B cell (primary cell): Measurements from ENCODE around the gene FUBP3. TPM values are rescaled to one million over a fixed set of nuclear protein-coding genes. Genes with fewer than 3 reads are reported as not detected.

Source experiments
- ATAC-seq: fragments of 200-7000 bp; cut with Tn5 transposase; one replicate; pipeline ENCODE4 v1.10.0; 2021; ENCODE audit warnings: low read depth, mild to moderate bottlenecking, moderate number of reproducible peaks, moderate library complexity
- CTCF ChIA-PET: fragments of 350-600 bp; sonication (Branson Sonifier 250); formaldehyde crosslinking; loops from one replicate; lab custom pipeline; 2021; ENCODE audit warnings: antibody characterized with exemption, inconsistent platforms; lab: Charles Lee
- POLR2A ChIA-PET: fragments of 350-600 bp; sonication (Branson Sonifier 250); formaldehyde crosslinking; loops from one replicate; lab custom pipeline; 2021; ENCODE audit warnings: antibody characterized with exemption; lab: Charles Lee
- DNase-seq: peaks from one replicate; pipeline ENCODE4 v3.0.0; 2013
- H2AFZ ChIP-seq: 2 replicates; pipeline ENCODE4 v1.6.1; 2012; ENCODE audit warnings: mild to moderate bottlenecking, low read depth, low read length; ENCODE audit not compliant: insufficient read depth, poor library complexity, severe bottlenecking
- H3K27ac ChIP-seq, 2 donors: 1 replicate in 1 of 2; 2 replicates in 1 of 2; pipeline ENCODE4 v1.5.1; 2012 to 2013; ENCODE audit warnings: low read length in 2 of 2, mild to moderate bottlenecking in 2 of 2, moderate library complexity in 1 of 2
- H3K27me3 ChIP-seq, 4 experiments: fragments of 200-600 bp in 1 of 4; sonication (generic) in 1 of 4; replicated peaks in 1 of 4; 1 replicate in 2 of 4; 2 replicates in 2 of 4; pipeline versions ENCODE4 v1.6.1 to v1.7.0; 2013 to 2016; ENCODE audit warnings: low read length in 3 of 4, mild to moderate bottlenecking in 2 of 4, mixed read lengths in 1 of 4, moderate library complexity in 1 of 4; ENCODE audit not compliant: insufficient read depth in 4 of 4, control insufficient read depth in 3 of 4; ENCODE audit errors: control extremely low read depth in 1 of 4
- H3K36me3 ChIP-seq, 2 experiments: replicated peaks in 1 of 2; 1 replicate in 1 of 2; 2 replicates in 1 of 2; pipeline versions ENCODE4 v1.6.1 to v1.7.1; 2013; ENCODE audit warnings: low read length in 1 of 2; ENCODE audit not compliant: insufficient read depth in 2 of 2, control insufficient read depth in 1 of 2; ENCODE audit errors: control extremely low read depth in 1 of 2, extremely low read depth in 1 of 2
- H3K4me1 ChIP-seq, 2 donors: fragments of 200-600 bp in 1 of 2; sonication (generic) in 1 of 2; 1 replicate in 1 of 2; 2 replicates in 1 of 2; pipeline versions ENCODE4 v1.5.1 to v1.6.1; 2013 to 2017; ENCODE audit warnings: low read length in 2 of 2; ENCODE audit not compliant: control insufficient read depth in 2 of 2, insufficient read depth in 2 of 2
- H3K4me2 ChIP-seq: replicated peaks from 2 replicates; pipeline ENCODE3; 2012; ENCODE audit warnings: mild to moderate bottlenecking, low read depth, low read length; ENCODE audit not compliant: poor library complexity, severe bottlenecking
- H3K4me3 ChIP-seq, 5 experiments: fragments of 200-600 bp in 1 of 5; sonication (generic) in 1 of 5; 1 replicate in 3 of 5; 2 replicates in 2 of 5; pipeline versions ENCODE4 v1.5.1 to v1.7.0; 2011 to 2016; ENCODE audit warnings: low read length in 4 of 5, mild to moderate bottlenecking in 4 of 5, low read depth in 2 of 5, control low read depth in 1 of 5, moderate library complexity in 1 of 5; ENCODE audit not compliant: insufficient read depth in 1 of 5; ENCODE audit errors: control extremely low read depth in 1 of 5, extremely low read depth in 1 of 5
- H3K79me2 ChIP-seq: fragments of 200-600 bp; sonication (generic); one replicate; pipeline ENCODE4 v1.6.0; 2016; ENCODE audit warnings: low read length; ENCODE audit not compliant: control insufficient read depth, insufficient read depth
- H3K9ac ChIP-seq: fragments of 200-600 bp; sonication (generic); 2 replicates; pipeline ENCODE4 v1.6.1; 2017; ENCODE audit warnings: mild to moderate bottlenecking, low read length, moderate library complexity
- H3K9me3 ChIP-seq, 3 donors: one replicate each; pipeline versions ENCODE4 v1.6.1 to v1.7.1; 2013; ENCODE audit warnings: low read length in 2 of 3; ENCODE audit not compliant: control insufficient read depth in 2 of 3, insufficient read depth in 1 of 3; ENCODE audit errors: control extremely low read depth in 1 of 3
- H4K20me1 ChIP-seq: 2 replicates; pipeline ENCODE4 v1.6.0; 2012; ENCODE audit warnings: mild to moderate bottlenecking, low read length; ENCODE audit not compliant: insufficient read depth, control insufficient read depth, poor library complexity, severe bottlenecking
- H3K27ac Mint-ChIP-seq: one replicate; pipeline ENCODE4 v1.8.0; 2021; ENCODE audit warnings: mixed read lengths
- H3K27me3 Mint-ChIP-seq: one replicate; pipeline ENCODE4 v1.8.0; 2021; ENCODE audit warnings: mixed read lengths
- H3K4me1 Mint-ChIP-seq: one replicate; pipeline ENCODE4 v1.8.0; 2021; ENCODE audit warnings: mixed read lengths
- H3K4me3 Mint-ChIP-seq: one replicate; pipeline ENCODE4 v1.8.0; 2021; ENCODE audit warnings: mixed read lengths
- H3K9me3 Mint-ChIP-seq: one replicate; pipeline ENCODE4 v1.8.0; 2022; ENCODE audit warnings: mixed read lengths; ENCODE audit not compliant: insufficient read depth
- EZH2 ChIP-seq: IDR thresholded peaks from 2 replicates; pipeline ENCODE4 v1.6.1; 2012; ENCODE audit warnings: borderline replicate concordance, low read depth, mild to moderate bottlenecking, moderate library complexity, low read length; ENCODE audit not compliant: insufficient read depth, poor library complexity, severe bottlenecking
- WGBS: methylation state at CpG from one replicate; pipeline ENCODE4 v1.1.5; 2013; ENCODE audit warnings: missing lambda C conversion rate; ENCODE audit not compliant: insufficient coverage; 5-methylcytosine and 5-hydroxymethylcytosine counted together
- intact Hi-C: fragments of 100-400 bp; cut with micrococcal nuclease; formaldehyde crosslinking; loops from one replicate; pipeline ENCODE4 v1.10.0; 2022
- polyA plus RNA-seq: library from polyadenylated mRNA; depleted of rRNA; stranded (reverse); fragments of >200 nt; gene quantifications from 2 replicates; pipeline ENCODE4 v1.2.3, GENCODE V29; 2012
- total RNA-seq, 2 donors: library from RNA; stranded (reverse); fragments of 120-200 nt in 1 of 2; gene quantifications; 1 replicate in 1 of 2; 2 replicates in 1 of 2; pipeline versions ENCODE4 v1.2.3 to v1.2.4, GENCODE V29; 2013 to 2022
- TF ChIP-seq, protein P1 (sequence below): fragments of 200-600 bp; IDR thresholded peaks from one replicate; pipeline ENCODE4 v1.8.0; 2022; ENCODE audit warnings: antibody characterized with exemption, mild to moderate bottlenecking

The FUBP3 gene
- total and polyA plus RNA-seq, 2 donors (not counting 1 experiment from before 2014, with no cell fraction given) = 45.7 to 79.4 TPM

- Histone ChIP-seq H3K9ac (no peak overlapping the region), H2AFZ (no peak overlapping the region), H3K4me2 (no peak overlapping the region), H3K9me3 (no peaks in the 10 kb centered on the region), H3K79me2 (no peaks in the 10 kb centered on the region), H3K4me1 (no peaks in the 10 kb centered on the region), H4K20me1 (no peaks in the 10 kb centered on the region), H3K27ac (no peak overlapping the region), H3K27me3 (no peaks in the 10 kb centered on the region), H3K4me3 (no peak overlapping the region), H3K36me3 (peaks cover 0 to 66% of the 10 kb centered on the region in 2 experiments)
- intact Hi-C loops = no loop called here
- WGBS = 97% methylated on average over 6 of the region's 7 CpGs
- no peak for DNase-seq
- H3K4me1 Mint-ChIP-seq = no peaks in the 10 kb centered on the region
- no peaks in the 10 kb centered on the region for H3K27me3 Mint-ChIP-seq
- ATAC-seq = no peak
- TF ChIP-seq, protein P1, sequence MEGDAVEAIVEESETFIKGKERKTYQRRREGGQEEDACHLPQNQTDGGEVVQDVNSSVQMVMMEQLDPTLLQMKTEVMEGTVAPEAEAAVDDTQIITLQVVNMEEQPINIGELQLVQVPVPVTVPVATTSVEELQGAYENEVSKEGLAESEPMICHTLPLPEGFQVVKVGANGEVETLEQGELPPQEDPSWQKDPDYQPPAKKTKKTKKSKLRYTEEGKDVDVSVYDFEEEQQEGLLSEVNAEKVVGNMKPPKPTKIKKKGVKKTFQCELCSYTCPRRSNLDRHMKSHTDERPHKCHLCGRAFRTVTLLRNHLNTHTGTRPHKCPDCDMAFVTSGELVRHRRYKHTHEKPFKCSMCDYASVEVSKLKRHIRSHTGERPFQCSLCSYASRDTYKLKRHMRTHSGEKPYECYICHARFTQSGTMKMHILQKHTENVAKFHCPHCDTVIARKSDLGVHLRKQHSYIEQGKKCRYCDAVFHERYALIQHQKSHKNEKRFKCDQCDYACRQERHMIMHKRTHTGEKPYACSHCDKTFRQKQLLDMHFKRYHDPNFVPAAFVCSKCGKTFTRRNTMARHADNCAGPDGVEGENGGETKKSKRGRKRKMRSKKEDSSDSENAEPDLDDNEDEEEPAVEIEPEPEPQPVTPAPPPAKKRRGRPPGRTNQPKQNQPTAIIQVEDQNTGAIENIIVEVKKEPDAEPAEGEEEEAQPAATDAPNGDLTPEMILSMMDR = no peak
- TF ChIP-seq EZH2 = no peak
- no peak overlapping the region for H3K4me3 Mint-ChIP-seq
- ChIA-PET CTCF (no interaction called here), POLR2A (no interaction called here)
- H3K9me3 Mint-ChIP-seq = no peaks in the 10 kb centered on the region
- no peak overlapping the region for H3K27ac Mint-ChIP-seq
Measured at GRCh38 chr9:130632841-130633240, 53.5 kb downstream of the FUBP3 start.

GRCh38 chr9:130633336-130634190 is 54.2 kb downstream of the FUBP3 start:
- CTCF ChIA-PET = no interaction called here
- Histone ChIP-seq H3K9me3 (no peaks in the 10 kb centered on the region), H3K4me3 (no peak overlapping the region), H3K27me3 (no peaks in the 10 kb centered on the region), H2AFZ (no peak overlapping the region), H3K36me3 (peaks cover 0 to 59% of the 10 kb centered on the region in 2 experiments), H4K20me1 (no peaks in the 10 kb centered on the region), H3K4me1 (no peaks in the 10 kb centered on the region), H3K79me2 (no peaks in the 10 kb centered on the region), H3K4me2 (no peak overlapping the region), H3K9ac (no peak overlapping the region), H3K27ac (no peak overlapping the region)
- POLR2A ChIA-PET = interaction anchor here (0.5 kb wide), 1 partner anchor 1251 kb away, joined by 4 read pairs; no protein-coding TSS in a partner anchor
- H3K4me3 Mint-ChIP-seq = no peak overlapping the region
- TF ChIP-seq EZH2 = no peak
- TF ChIP-seq, protein P1 = no peak
- DNase-seq (no peak), ATAC-seq (no peak)
- no peaks in the 10 kb centered on the region for H3K9me3 Mint-ChIP-seq
- no peaks in the 10 kb centered on the region for H3K27me3 Mint-ChIP-seq
- 98% methylated on average over 17 of the region's 25 CpGs for WGBS
- intact Hi-C loops = no loop called here
- H3K4me1 Mint-ChIP-seq = no peaks in the 10 kb centered on the region
- H3K27ac Mint-ChIP-seq = no peak overlapping the region
